Activated CD8-positive, alpha-beta T cell treated with anti-CD3 and anti-CD28 coated beads for 36 hours (primary cell): ENCODE measurements around the gene NPIPA5. TPM values are rescaled to one million over a fixed set of nuclear protein-coding genes. Genes with fewer than 3 reads are reported as not detected.
"Not testable (repeated sequence)": the region's sequence is repeated elsewhere in the genome, so short reads cannot be mapped to it uniquely, and the experiment has no call there.

ENCODE experiments used
- ATAC-seq: fragments of 200-7000 bp; cut with Tn5 transposase; one replicate; pipeline ENCODE4 v1.10.0; 2021; ENCODE audit warnings: mild to moderate bottlenecking, moderate library complexity
- CTCF ChIA-PET: fragments of 350-600 bp; sonication (Branson Sonifier 250); formaldehyde crosslinking; loops from one replicate; lab custom pipeline; 2021; ENCODE audit warnings: antibody characterized with exemption; lab: Charles Lee
- POLR2A ChIA-PET: fragments of 350-600 bp; sonication (Branson Sonifier 250); formaldehyde crosslinking; loops from one replicate; lab custom pipeline; 2021; ENCODE audit warnings: antibody characterized with exemption; lab: Charles Lee
- DNase-seq: peaks from one replicate; pipeline ENCODE4 v3.0.0-alpha.2; 2020
- H3K27ac Mint-ChIP-seq: one replicate; pipeline ENCODE4 v1.8.0; 2021; ENCODE audit warnings: mild to moderate bottlenecking, mixed read lengths
- H3K27me3 Mint-ChIP-seq: one replicate; pipeline ENCODE4 v1.8.0; 2021; ENCODE audit warnings: mixed read lengths
- H3K36me3 Mint-ChIP-seq: one replicate; pipeline ENCODE4 v1.8.0; 2021; ENCODE audit warnings: low read depth, mixed read lengths
- H3K4me1 Mint-ChIP-seq: one replicate; pipeline ENCODE4 v1.8.0; 2021; ENCODE audit warnings: low read depth, mixed read lengths
- H3K4me3 Mint-ChIP-seq: one replicate; pipeline ENCODE4 v1.8.0; 2021; ENCODE audit warnings: mild to moderate bottlenecking, moderate library complexity, mixed read lengths
- H3K9me3 Mint-ChIP-seq: one replicate; pipeline ENCODE4 v1.8.0; 2021; ENCODE audit warnings: mixed read lengths
- intact Hi-C: fragments of 100-400 bp; cut with micrococcal nuclease; formaldehyde crosslinking; loops from one replicate; pipeline ENCODE4 v1.10.0; 2022
- total RNA-seq, 2 experiments: library from RNA; stranded (reverse); gene quantifications; one replicate each; pipeline ENCODE4 v1.2.3, GENCODE V29; 2021
- TF ChIP-seq, protein P1 (sequence below): fragments of 200-600 bp; IDR thresholded peaks from one replicate; pipeline ENCODE4 v1.8.0; 2022; ENCODE audit warnings: antibody characterized with exemption, mild to moderate bottlenecking

The NPIPA5 gene
- total RNA-seq, 2 experiments from 2014 or later: 0.40 to 2.8 TPM

DNA sequence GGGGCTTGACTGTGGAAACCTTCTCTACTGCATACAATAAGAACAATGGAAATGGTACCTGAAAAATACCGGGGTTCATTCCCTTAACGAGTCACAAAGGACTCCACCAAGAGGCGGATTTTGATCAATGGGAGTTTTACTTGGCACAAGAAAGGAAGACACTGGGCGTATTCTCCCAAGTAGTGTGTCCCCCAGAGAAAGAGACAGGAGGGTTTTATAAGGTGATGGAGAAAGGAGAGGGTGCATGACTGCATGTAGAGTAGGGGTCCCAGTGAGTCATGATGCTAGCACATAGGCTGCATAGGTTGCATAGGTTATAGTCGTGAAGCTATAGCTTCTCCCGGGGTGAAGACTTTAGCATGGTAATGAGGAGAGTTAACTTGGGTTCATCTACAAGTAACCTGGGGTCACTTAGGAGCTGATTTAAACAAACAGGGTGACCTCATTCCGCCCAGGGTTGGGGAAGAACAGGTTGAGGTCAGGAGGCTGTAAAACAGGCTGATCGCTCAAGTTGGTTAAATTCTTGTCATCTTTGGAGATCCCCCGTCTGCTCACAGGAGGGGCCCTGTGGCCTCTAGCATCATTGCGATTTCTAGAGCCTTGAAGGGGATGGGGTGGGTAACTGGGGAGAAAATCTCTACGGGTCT lies 19.0 kb upstream of the NPIPA5 start:
- H3K36me3 Mint-ChIP-seq: no peaks in the 10 kb centered on the region
- ATAC-seq (no peak), DNase-seq (peak; percentile 8)
- ChIA-PET POLR2A (no interaction called here), CTCF (no interaction called here)
- no peak overlapping the region for H3K4me3 Mint-ChIP-seq
- TF ChIP-seq, protein P1, sequence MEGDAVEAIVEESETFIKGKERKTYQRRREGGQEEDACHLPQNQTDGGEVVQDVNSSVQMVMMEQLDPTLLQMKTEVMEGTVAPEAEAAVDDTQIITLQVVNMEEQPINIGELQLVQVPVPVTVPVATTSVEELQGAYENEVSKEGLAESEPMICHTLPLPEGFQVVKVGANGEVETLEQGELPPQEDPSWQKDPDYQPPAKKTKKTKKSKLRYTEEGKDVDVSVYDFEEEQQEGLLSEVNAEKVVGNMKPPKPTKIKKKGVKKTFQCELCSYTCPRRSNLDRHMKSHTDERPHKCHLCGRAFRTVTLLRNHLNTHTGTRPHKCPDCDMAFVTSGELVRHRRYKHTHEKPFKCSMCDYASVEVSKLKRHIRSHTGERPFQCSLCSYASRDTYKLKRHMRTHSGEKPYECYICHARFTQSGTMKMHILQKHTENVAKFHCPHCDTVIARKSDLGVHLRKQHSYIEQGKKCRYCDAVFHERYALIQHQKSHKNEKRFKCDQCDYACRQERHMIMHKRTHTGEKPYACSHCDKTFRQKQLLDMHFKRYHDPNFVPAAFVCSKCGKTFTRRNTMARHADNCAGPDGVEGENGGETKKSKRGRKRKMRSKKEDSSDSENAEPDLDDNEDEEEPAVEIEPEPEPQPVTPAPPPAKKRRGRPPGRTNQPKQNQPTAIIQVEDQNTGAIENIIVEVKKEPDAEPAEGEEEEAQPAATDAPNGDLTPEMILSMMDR: no peak
- intact Hi-C loops: no loop called here
- no peaks in the 10 kb centered on the region for H3K9me3 Mint-ChIP-seq
- no peak overlapping the region for H3K27ac Mint-ChIP-seq
- H3K4me1 Mint-ChIP-seq: no peaks in the 10 kb centered on the region
- peaks cover 20% of the 10 kb centered on the region for H3K27me3 Mint-ChIP-seq

DNA sequence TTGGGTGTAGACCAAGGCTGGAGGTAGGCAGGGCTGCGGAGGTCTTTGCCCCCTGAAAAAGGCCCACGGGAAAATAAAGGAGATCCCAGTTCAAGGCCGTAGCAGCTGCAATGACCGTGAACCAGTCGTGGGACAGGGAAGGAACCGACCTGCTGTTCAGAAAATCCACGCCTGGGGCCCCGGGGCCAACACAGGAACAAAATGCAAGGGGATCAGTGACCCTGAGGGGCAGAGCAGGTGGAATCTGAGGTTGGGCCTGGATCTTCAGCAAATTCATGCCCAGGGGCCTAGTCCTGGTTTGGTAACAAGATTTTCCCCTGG lies 18.4 kb upstream of the NPIPA5 start:
- CTCF ChIA-PET, ATAC-seq, H3K36me3 Mint-ChIP-seq, H3K9me3 Mint-ChIP-seq, H3K4me1 Mint-ChIP-seq, DNase-seq, H3K27ac Mint-ChIP-seq, POLR2A ChIA-PET, intact Hi-C loops, H3K4me3 Mint-ChIP-seq: not testable (repeated sequence)
- peaks cover 20% of the 10 kb centered on the region for H3K27me3 Mint-ChIP-seq

DNA sequence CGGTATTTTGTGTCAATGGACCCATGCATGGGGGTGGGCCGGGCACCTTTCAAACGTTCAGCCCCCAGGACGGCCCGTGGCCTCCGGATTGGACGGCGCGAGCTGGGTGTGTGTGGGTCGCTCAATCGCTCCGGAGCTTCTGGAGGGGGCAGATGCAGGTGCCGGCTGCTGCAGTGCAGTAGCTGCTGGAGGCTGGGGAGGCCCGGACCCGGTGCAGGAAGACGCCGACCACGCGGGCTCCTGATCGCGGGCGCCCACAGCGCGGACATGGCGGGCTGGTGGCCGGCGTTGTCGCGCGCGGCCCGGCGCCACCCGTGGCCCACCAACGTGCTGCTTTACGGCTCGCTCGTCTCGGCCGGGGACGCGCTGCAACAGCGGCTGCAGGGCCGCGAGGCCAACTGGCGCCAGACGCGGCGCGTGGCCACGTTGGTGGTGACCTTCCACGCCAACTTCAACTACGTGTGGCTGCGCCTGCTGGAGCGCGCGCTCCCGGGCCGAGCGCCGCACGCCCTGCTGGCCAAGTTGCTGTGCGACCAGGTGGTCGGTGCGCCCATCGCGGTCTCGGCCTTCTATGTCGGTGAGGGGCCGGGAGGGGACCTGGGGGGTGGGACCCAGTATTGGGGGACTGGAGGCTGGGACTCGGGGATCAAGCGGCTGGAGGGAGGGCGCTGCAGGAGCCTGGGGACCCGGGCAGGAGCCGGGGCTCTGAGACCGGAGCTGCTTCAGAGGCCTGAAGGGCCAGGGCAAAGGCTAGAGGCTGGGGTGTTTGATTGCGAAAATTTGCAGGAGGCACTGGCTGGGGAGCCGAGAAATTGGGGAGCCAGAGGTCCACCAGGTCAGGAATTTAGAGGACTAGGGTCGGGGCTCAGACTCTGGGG lies 17.8 kb upstream of the NPIPA5 start, which contains the start of gene MPV17L:
Gene MPV17L, plus strand, starts transcription at position 124 of the 878 bp plus-strand sequence. Its CDS starts 144 bp downstream, at position 268.
- peak within 1 kb of the TSS; percentile 41 for H3K4me3 Mint-ChIP-seq
- peak; percentile 14 for DNase-seq
- peaks cover 20% of the 10 kb centered on the region for H3K27me3 Mint-ChIP-seq
- intact Hi-C loops, H3K36me3 Mint-ChIP-seq, H3K4me1 Mint-ChIP-seq, H3K27ac Mint-ChIP-seq, H3K9me3 Mint-ChIP-seq, CTCF ChIA-PET, POLR2A ChIA-PET: not testable (repeated sequence)
- ATAC-seq: peak; percentile 53

DNA sequence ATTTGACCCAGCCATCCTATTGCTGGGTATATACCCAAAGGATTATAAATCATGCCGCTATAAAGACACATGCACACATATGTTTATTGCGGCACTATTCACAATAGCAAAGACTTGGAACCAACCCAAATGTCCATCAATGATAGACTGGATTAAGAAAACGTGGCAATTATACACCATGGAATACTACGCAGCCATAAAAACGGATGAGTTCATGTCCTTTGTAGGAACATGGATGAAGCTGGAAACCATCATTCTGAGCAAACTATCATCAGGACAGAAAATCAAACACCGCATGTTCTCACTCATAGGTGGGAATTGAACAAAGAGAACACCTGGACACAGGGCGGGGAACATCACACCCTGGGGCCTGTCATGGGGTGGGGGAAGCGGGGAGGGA lies 14.9 kb upstream of the NPIPA5 start:
- CTCF ChIA-PET, H3K27ac Mint-ChIP-seq, H3K9me3 Mint-ChIP-seq, DNase-seq, ATAC-seq, intact Hi-C loops, H3K36me3 Mint-ChIP-seq, H3K4me1 Mint-ChIP-seq, POLR2A ChIA-PET, H3K4me3 Mint-ChIP-seq: not testable (repeated sequence)
- peaks cover 18% of the 10 kb centered on the region for H3K27me3 Mint-ChIP-seq

DNA sequence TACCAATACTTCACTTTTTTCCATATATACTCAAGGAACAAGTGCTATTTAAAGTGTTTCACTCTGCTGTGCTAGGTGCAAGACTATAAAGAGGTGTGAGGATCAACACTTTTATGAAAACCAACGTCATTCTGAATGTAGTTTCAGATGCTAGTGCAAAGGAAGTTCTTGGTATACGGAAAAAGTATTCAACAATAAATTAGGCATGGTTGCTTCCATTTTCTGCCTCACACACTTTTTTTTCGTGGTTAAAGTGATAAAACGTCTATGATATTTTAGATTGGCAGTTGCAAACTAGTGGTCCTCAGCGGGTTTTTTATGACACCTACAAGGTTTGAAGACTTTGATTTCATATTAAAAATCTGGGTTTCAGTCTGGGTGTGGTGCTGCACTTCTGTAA lies 11.8 kb upstream of the NPIPA5 start:
- H3K36me3 Mint-ChIP-seq, H3K4me3 Mint-ChIP-seq, DNase-seq, H3K9me3 Mint-ChIP-seq, ATAC-seq, H3K27ac Mint-ChIP-seq, CTCF ChIA-PET, H3K4me1 Mint-ChIP-seq, POLR2A ChIA-PET, H3K27me3 Mint-ChIP-seq, intact Hi-C loops: not testable (repeated sequence)

DNA sequence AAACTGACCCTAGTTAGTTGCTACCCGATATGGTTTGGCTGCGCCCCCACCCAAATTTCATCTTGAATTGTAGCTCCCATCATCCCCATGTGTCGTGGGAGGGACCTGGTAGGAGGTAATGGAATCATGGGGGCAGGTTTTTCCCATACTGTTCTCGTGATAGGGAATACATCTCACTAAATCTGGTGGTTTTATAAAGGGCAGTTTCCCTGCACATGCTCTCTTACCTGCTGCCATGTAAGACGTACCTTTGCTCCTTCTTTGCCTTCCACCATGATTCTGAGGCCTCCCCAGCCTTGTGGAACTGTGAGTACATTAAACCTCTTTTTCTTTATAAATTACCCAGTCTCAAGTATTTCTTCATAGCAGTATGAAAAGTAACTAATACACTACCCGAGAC lies 10.0 kb upstream of the NPIPA5 start:
- H3K27me3 Mint-ChIP-seq, ATAC-seq, H3K9me3 Mint-ChIP-seq, CTCF ChIA-PET, H3K4me1 Mint-ChIP-seq, H3K27ac Mint-ChIP-seq, intact Hi-C loops, H3K4me3 Mint-ChIP-seq, DNase-seq, H3K36me3 Mint-ChIP-seq, POLR2A ChIA-PET: not testable (repeated sequence)

DNA sequence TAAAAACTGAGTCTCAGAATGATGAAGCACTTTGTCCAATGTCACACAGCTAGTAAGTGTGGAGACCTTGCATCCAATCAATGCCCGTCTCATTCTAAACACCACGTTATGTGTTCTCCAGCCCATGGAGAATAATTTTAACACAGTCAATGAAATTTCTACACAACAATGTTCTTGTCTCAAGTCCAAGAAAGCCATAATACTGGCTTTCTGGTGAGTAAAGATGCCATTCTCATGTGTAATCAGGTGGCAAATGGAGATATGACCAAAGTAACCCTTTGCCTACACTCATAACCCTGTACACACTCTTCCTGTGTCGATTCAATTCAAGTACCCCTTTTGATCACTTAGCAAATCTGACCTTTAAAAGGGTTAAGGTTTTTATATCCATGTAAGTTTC lies 4.7 kb upstream of the NPIPA5 start:
- H3K4me1 Mint-ChIP-seq, H3K27me3 Mint-ChIP-seq, DNase-seq, H3K4me3 Mint-ChIP-seq, CTCF ChIA-PET, H3K36me3 Mint-ChIP-seq, H3K27ac Mint-ChIP-seq, H3K9me3 Mint-ChIP-seq, POLR2A ChIA-PET, intact Hi-C loops, ATAC-seq: not testable (repeated sequence)

DNA sequence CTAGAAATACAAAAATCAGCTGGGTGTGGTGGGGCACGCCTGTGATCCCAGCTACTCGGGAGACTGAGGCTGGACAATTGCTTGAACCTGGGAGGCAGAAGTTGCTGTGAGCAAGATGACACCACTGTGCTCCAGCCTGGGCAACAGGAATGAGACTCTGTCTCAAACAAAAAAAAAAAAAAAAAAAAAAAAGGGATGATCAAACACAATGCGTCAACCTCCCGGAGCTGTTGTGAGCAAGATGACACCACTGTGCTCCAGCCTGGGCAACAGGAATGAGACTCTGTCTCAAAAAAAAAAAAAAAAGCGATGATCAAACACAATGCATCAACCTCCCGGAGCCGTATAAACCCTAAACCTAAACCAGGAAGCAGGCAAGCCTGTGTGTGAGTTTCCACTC lies 20.6 kb downstream of the NPIPA5 start:
- H3K27ac Mint-ChIP-seq, DNase-seq, H3K4me1 Mint-ChIP-seq, POLR2A ChIA-PET, H3K9me3 Mint-ChIP-seq, ATAC-seq, H3K36me3 Mint-ChIP-seq, CTCF ChIA-PET, H3K27me3 Mint-ChIP-seq, H3K4me3 Mint-ChIP-seq, intact Hi-C loops: not testable (repeated sequence)

DNA sequence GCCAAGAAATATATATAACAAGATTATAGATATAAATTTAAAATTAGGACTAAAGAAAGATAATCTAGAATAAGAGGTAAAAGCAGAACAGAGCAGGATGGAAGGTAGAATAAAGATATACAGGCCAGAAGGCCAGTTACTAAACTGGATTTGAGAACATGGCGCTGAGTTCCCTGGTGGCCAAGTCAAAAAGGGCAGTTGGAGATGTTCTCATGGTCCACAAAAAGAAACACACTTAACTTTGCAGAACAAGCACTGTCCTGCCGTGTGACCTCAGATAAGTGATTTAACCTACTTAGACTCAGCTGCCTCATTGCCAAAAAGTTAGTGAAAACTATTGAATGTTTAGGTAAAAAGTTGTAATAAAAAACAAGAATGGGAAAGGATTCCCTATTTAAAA lies 23.2 kb downstream of the NPIPA5 start:
- POLR2A ChIA-PET, H3K27ac Mint-ChIP-seq, H3K27me3 Mint-ChIP-seq, H3K4me3 Mint-ChIP-seq, H3K36me3 Mint-ChIP-seq, intact Hi-C loops, H3K9me3 Mint-ChIP-seq, DNase-seq, ATAC-seq, CTCF ChIA-PET, H3K4me1 Mint-ChIP-seq: not testable (repeated sequence)

DNA sequence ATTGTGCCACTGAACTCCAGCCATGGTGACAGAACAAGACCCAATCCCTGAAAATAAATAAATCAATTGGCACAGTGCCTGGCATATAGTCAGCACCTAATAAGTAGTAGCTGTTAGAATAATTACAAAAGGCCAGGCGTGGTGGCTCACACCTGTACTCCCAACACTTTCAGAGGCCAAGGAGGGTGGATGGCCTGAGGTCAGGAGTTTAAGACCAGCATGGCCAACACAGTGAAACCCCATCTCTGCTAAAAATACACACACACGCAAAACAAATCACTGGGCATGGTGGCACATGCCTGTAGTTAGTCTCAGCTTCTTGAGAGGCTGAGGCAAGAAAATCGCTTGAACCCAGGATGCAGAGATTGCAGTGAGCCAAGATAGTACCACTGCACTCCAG lies 25.2 kb downstream of the NPIPA5 start:
- DNase-seq, CTCF ChIA-PET, H3K4me1 Mint-ChIP-seq, H3K4me3 Mint-ChIP-seq, H3K9me3 Mint-ChIP-seq, H3K36me3 Mint-ChIP-seq, POLR2A ChIA-PET, H3K27me3 Mint-ChIP-seq, intact Hi-C loops, ATAC-seq, H3K27ac Mint-ChIP-seq: not testable (repeated sequence)

DNA sequence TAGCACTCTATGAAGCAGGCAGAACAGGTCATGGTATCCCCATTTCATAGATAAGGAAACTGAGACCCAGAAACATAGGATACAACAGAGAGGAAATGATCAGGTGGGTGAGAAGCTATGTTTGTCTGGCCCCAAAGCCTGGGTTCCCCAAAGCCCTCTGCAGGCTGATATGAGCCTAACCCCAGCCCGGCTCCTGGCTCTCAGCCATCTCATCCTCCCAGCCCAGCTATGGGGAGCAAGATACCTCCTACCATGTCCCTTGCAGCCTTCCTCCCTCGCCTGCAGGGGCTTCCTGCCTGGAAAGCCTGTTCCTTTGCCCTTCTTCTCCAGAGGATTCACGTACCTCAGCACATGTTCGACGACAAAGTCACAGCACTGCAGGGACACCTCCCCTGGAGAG lies 26.3 kb downstream of the NPIPA5 start:
- H3K4me3 Mint-ChIP-seq, POLR2A ChIA-PET, CTCF ChIA-PET, intact Hi-C loops, H3K27ac Mint-ChIP-seq, H3K9me3 Mint-ChIP-seq, H3K4me1 Mint-ChIP-seq, DNase-seq, H3K36me3 Mint-ChIP-seq, ATAC-seq, H3K27me3 Mint-ChIP-seq: not testable (repeated sequence)
